ENCODE results near the gene KCNQ5. TPM values are rescaled to one million over a fixed set of nuclear protein-coding genes. Genes with fewer than 3 reads are reported as not detected.

KCNQ5 gene
- total and polyA plus RNA-seq, 8 donors = 1.7 to 4.5 (median 2.5) TPM

DNA sequence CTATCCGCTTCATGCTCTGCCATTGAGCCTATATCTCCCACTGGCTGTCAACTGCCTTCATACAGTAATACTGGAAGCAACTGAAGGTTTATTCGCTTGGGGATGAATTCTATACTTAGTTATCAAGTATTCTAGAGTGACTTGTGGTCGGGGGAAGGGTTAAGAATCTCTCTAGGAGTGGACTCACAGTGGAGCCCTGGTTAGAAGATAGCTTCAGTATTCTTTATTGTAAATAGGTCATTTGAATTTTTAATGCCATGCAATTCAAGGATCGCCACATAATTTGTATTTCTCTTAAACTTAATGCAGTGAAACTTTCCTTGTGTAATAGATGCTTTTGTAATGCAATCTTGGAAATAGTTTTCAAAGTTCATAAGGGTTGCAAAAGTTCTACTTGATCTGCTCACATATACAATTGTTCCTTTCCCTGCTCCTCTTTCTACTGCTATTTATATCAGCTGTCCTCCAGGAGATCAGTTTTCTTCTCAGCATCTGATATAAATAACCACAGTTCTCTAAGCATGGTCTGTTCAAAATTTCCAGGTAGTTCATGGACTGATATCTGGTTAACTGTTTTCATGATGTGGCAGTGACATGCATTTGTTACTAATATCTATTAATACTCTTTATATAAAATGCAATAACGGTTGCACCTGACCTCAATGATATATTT lies 120.3 kb downstream of the KCNQ5 start:
- TF ChIP-seq, protein P1, sequence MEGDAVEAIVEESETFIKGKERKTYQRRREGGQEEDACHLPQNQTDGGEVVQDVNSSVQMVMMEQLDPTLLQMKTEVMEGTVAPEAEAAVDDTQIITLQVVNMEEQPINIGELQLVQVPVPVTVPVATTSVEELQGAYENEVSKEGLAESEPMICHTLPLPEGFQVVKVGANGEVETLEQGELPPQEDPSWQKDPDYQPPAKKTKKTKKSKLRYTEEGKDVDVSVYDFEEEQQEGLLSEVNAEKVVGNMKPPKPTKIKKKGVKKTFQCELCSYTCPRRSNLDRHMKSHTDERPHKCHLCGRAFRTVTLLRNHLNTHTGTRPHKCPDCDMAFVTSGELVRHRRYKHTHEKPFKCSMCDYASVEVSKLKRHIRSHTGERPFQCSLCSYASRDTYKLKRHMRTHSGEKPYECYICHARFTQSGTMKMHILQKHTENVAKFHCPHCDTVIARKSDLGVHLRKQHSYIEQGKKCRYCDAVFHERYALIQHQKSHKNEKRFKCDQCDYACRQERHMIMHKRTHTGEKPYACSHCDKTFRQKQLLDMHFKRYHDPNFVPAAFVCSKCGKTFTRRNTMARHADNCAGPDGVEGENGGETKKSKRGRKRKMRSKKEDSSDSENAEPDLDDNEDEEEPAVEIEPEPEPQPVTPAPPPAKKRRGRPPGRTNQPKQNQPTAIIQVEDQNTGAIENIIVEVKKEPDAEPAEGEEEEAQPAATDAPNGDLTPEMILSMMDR (IDR thresholded peaks at IDR 0.05) = no peak
- Histone ChIP-seq H3K9me3 (no peaks in the 10 kb centered on the region), H3K4me1 (no peaks in the 10 kb centered on the region), H3K36me3 (peaks cover 0 to 3% of the 10 kb centered on the region in 2 donors), H3K4me3 (no peak overlapping the region), H3K27me3 (no peaks in the 10 kb centered on the region), H3K27ac (no peak overlapping the region)
- no peak for DNase-seq
- intact Hi-C loops (cut with DNase I) = no loop called here
- ATAC-seq = no peak

DNA sequence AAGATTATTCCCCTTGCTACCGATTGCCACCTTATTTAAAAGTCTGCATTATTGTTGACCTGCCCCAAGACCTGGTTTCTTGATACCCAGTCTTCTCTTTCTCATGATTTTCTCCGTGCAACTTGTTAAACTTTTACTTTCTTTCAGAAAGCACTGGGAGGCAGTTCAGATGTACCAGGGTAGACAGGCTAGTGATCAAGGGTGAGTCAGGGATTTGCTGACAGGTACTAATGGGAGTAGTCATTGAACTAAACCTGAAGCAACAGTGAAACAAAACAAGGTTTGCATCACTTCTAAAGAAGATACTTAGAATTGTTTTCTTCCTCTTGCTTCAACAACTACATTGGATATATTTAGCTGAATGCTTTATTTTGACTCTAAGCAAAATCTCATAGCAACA lies 124.4 kb downstream of the KCNQ5 start:
- intact Hi-C loops (cut with DNase I) = no loop called here
- DNase-seq = no peak
- H3K36me3 ChIP-seq = peaks cover 0 to 3% of the 10 kb centered on the region in 2 donors
- no peak overlapping the region for H3K27ac ChIP-seq
- TF ChIP-seq, protein P1 (IDR thresholded peaks at IDR 0.05) = no peak
- no peaks in the 10 kb centered on the region for H3K9me3 ChIP-seq
- no peaks in the 10 kb centered on the region for H3K27me3 ChIP-seq
- no peak overlapping the region for H3K4me3 ChIP-seq
- no peaks in the 10 kb centered on the region for H3K4me1 ChIP-seq
- no peak for ATAC-seq

DNA sequence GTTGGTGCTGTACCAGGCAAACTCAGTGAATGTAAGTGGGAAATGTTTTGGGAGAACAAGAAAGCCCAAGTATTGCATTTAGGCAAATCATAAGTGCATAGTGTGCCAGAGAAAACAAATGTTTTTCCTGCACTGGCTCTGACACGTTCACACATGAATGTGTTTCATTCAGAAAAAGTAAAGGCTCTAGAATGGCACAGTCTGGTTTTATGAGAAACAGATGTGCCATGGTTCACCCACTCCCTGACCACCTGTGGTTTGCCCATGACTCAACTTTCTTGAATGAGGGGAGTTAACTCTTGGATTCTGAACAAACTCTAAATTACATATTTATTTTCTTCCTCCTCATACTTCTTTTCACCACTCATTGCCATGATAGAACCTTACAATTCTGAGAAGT lies 126.9 kb downstream of the KCNQ5 start:
- ATAC-seq = no peak

DNA sequence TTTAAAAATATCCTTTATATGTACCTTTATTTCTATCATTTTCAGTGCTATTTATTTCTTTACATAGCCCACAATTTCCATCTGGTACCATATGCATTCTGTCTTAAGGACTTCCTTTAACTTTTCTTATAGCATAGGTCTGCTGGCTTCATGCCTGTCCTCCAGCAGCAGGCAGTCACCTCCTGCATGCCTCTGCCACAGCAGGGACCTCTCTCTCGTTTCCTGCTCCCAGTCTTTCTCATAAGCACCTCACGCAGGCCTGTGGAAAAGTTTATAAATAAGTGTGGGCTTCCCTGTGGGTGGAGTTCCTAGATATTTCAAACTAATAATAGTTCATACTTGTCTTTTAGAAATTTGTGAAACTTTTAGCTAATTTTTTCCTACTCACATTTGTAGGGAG lies 133.9 kb downstream of the KCNQ5 start:
- Histone ChIP-seq H3K36me3 (no peaks in the 10 kb centered on the region), H3K4me3 (no peak overlapping the region), H3K4me1 (no peaks in the 10 kb centered on the region), H3K27me3 (no peaks in the 10 kb centered on the region), H3K9me3 (no peaks in the 10 kb centered on the region), H3K27ac (no peak overlapping the region)
- ATAC-seq (no peak), DNase-seq (no peak)
- intact Hi-C loops (cut with DNase I) = no loop called here
- TF ChIP-seq, protein P1 (IDR thresholded peaks at IDR 0.05) = no peak

More for the DNA sequence above, 126.9 kb downstream of the KCNQ5 start:
- intact Hi-C loops (cut with DNase I) = no loop called here
- TF ChIP-seq, protein P1 (IDR thresholded peaks at IDR 0.05) = no peak
- H3K36me3 ChIP-seq = peaks cover 0 to 3% of the 10 kb centered on the region in 2 donors
- H3K4me1 ChIP-seq = no peaks in the 10 kb centered on the region
- no peaks in the 10 kb centered on the region for H3K9me3 ChIP-seq
- no peak overlapping the region for H3K4me3 ChIP-seq
- DNase-seq = no peak
- H3K27me3 ChIP-seq = no peaks in the 10 kb centered on the region
- H3K27ac ChIP-seq = no peak overlapping the region

DNA sequence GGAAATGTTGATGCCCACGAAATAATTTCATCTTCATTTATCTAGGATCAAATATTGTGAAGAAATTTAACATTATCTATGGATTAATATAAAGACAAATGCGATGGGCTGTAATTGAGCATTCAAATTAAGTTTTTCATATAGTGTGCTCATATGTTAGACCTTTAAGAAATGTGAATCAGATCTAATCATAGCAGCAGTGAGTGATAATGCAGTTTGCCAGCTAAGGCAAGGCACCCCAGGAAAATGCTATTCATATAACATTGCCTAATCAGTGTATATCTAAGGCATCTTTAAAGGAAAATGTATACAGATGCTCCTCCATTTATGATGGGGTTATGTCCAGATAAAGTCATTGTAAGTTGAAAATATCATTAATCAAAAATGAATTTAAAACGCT lies 135.2 kb downstream of the KCNQ5 start:
- Histone ChIP-seq H3K4me3 (no peak overlapping the region), H3K9me3 (no peaks in the 10 kb centered on the region), H3K27me3 (no peaks in the 10 kb centered on the region), H3K27ac (no peak overlapping the region), H3K4me1 (no peaks in the 10 kb centered on the region), H3K36me3 (no peaks in the 10 kb centered on the region)
- DNase-seq = no peak
- ATAC-seq = no peak
- TF ChIP-seq, protein P1 (IDR thresholded peaks at IDR 0.05) = no peak
- intact Hi-C loops (cut with DNase I) = no loop called here

Data from left lung (tissue), 10 donors.